Thoracic aorta (tissue), 2 donors: ENCODE measurements around the gene CLCN1. TPM values are rescaled to one million over a fixed set of nuclear protein-coding genes. Genes with fewer than 3 reads are reported as not detected.

ENCODE experiments used
- ATAC-seq: fragments of 150-250 bp; one replicate; pipeline ENCODE4 v1.8.0; 2017; ENCODE audit warnings: low read depth; ENCODE audit not compliant: insufficient number of reproducible peaks, low FRiP score
- DNase-seq: peaks from one replicate; pipeline ENCODE4 v3.0.0-alpha.2; 2020; ENCODE audit warnings: low spot score
- H3K27ac ChIP-seq, 2 donors: fragments of 200-600 bp; sonication (generic); 1 replicate in 1 of 2; 2 replicates in 1 of 2; pipeline ENCODE4 v1.5.1; 2016; ENCODE audit warnings: mild to moderate bottlenecking in 2 of 2, moderate library complexity in 2 of 2
- H3K27me3 ChIP-seq: fragments of 200-600 bp; sonication (generic); replicated peaks from 2 replicates; pipeline ENCODE4 v1.6.0; 2016; ENCODE audit warnings: mild to moderate bottlenecking; ENCODE audit not compliant: insufficient read depth
- H3K36me3 ChIP-seq: fragments of 200-600 bp; sonication (generic); one replicate; pipeline ENCODE4 v1.5.1; 2016
- H3K4me1 ChIP-seq, 2 donors: fragments of 200-600 bp; sonication (generic); 1 replicate in 1 of 2; 2 replicates in 1 of 2; pipeline versions ENCODE4 v1.5.1 to v1.6.0; 2016; ENCODE audit warnings: low read depth in 2 of 2, mild to moderate bottlenecking in 1 of 2; ENCODE audit not compliant: control insufficient read depth in 1 of 2
- H3K4me3 ChIP-seq: fragments of 200-600 bp; sonication (generic); 2 replicates; pipeline ENCODE4 v1.5.1; 2016; ENCODE audit warnings: mild to moderate bottlenecking
- H3K9me3 ChIP-seq: fragments of 200-600 bp; sonication (generic); 2 replicates; pipeline ENCODE4 v1.5.1; 2016
- CTCF ChIP-seq: fragments of 200-600 bp; sonication (generic); IDR thresholded peaks from one replicate; pipeline ENCODE4 v1.5.1; 2019; ENCODE audit warnings: antibody characterized with exemption
- total RNA-seq, 2 donors: library from RNA; depleted of rRNA; stranded (reverse); fragments of >200 nt; gene quantifications; one replicate each; pipeline versions ENCODE4 v1.1.0 to v1.2.3, GENCODE V29; 2016

CLCN1 gene
- total RNA-seq, 2 donors from 2014 or later, result 0.68 TPM; not detected in 1

GRCh38 chr7:143284591-143285469 lies 31.1 kb upstream of the CLCN1 start, which contains the start of gene TMEM139:
TMEM139 (plus strand) TSS chr7:143284958; CDS start chr7:143285958, 1,000 bp downstream.
- Histone ChIP-seq H3K36me3 (no peaks in the 10 kb centered on the region), H3K4me3 (no peak within 1 kb of the TSS), H3K4me1 (peaks cover 8 to 15% of the 10 kb centered on the region in 2 donors), H3K27me3 (no peaks in the 10 kb centered on the region), H3K27ac (no peak within 1 kb of the TSS), H3K9me3 (no peaks in the 10 kb centered on the region)
- ATAC-seq, result no peak
- DNase-seq, result no peak
- no peak for TF ChIP-seq CTCF

GRCh38 chr7:143285470-143285778 lies 30.5 kb upstream of the CLCN1 start:
- no peak for DNase-seq
- no peak for ATAC-seq
- H3K27ac ChIP-seq, result no peak overlapping the region
- no peaks in the 10 kb centered on the region for H3K27me3 ChIP-seq
- no peak for TF ChIP-seq CTCF
- H3K36me3 ChIP-seq, result no peaks in the 10 kb centered on the region
- H3K9me3 ChIP-seq, result no peaks in the 10 kb centered on the region
- H3K4me3 ChIP-seq, result no peak overlapping the region
- peaks cover 12 to 21% of the 10 kb centered on the region in 2 donors for H3K4me1 ChIP-seq

GRCh38 chr7:143285806-143286521 lies 29.9 kb upstream of the CLCN1 start:
- no peak overlapping the region for H3K27ac ChIP-seq
- ATAC-seq, result no peak
- no peaks in the 10 kb centered on the region for H3K9me3 ChIP-seq
- H3K36me3 ChIP-seq, result no peaks in the 10 kb centered on the region
- TF ChIP-seq CTCF, result no peak
- H3K4me3 ChIP-seq, result no peak overlapping the region
- no peak for DNase-seq
- H3K27me3 ChIP-seq, result no peaks in the 10 kb centered on the region
- peaks cover 18 to 26% of the 10 kb centered on the region in 2 donors for H3K4me1 ChIP-seq

GRCh38 chr7:143286522-143286890 lies 29.4 kb upstream of the CLCN1 start:
- no peaks in the 10 kb centered on the region for H3K27me3 ChIP-seq
- ATAC-seq (no peak), DNase-seq (no peak)
- H3K4me1 ChIP-seq, result peaks cover 18 to 31% of the 10 kb centered on the region in 2 donors
- no peaks in the 10 kb centered on the region for H3K36me3 ChIP-seq
- no peaks in the 10 kb centered on the region for H3K9me3 ChIP-seq
- no peak overlapping the region for H3K27ac ChIP-seq
- H3K4me3 ChIP-seq, result no peak overlapping the region
- TF ChIP-seq CTCF, result no peak

GRCh38 chr7:143287339-143287934 lies 28.5 kb upstream of the CLCN1 start:
- DNase-seq (no peak), ATAC-seq (peak; percentile 2)
- H3K27ac ChIP-seq, result peak overlapping the region; percentile 41 to 94
- peaks cover 6% of the 10 kb centered on the region for H3K36me3 ChIP-seq
- TF ChIP-seq CTCF, result no peak
- H3K27me3 ChIP-seq, result no peaks in the 10 kb centered on the region
- H3K4me3 ChIP-seq, result peak overlapping the region; percentile 94
- H3K4me1 ChIP-seq, result peaks cover 18 to 31% of the 10 kb centered on the region in 2 donors
- H3K9me3 ChIP-seq, result no peaks in the 10 kb centered on the region
